ENCODE measurements around the gene IPCEF1. TPM values are rescaled to one million over a fixed set of nuclear protein-coding genes. Genes with fewer than 3 reads are reported as not detected.
A peak's percentile ranks its signal among the peaks of the same experiment; 100 is the strongest.

Gene IPCEF1
- total RNA-seq, 1 experiment from 2014 or later, result 1.9 TPM

GRCh38 chr6:154169193-154169847, 187.3 kb downstream of the IPCEF1 start:
- H3K4me3 ChIP-seq (ENCODE audit: low read depth, low read length), result no peak overlapping the region
- H3K36me3 Mint-ChIP-seq (ENCODE audit: insufficient read depth, unreplicated experiment), result no peaks in the 10 kb centered on the region
- H3K4me3 Mint-ChIP-seq (ENCODE audit: unreplicated experiment), result no peak overlapping the region
- intact Hi-C loops (cut with micrococcal nuclease; ENCODE audit: unreplicated experiment), result no loop called here
- BruUV-seq (replicated peaks), result no TSS peak
- H3K9me3 ChIP-seq, result no peaks in the 10 kb centered on the region
- CTCF ChIA-PET, result no interaction called here
- peaks cover 10% of the 10 kb centered on the region for H3K9me3 Mint-ChIP-seq (ENCODE audit: unreplicated experiment)
- peaks cover 3% of the 10 kb centered on the region for H3K27me3 Mint-ChIP-seq (ENCODE audit: insufficient read depth, unreplicated experiment)
- no peaks in the 10 kb centered on the region for H3K27me3 ChIP-seq (replicated peaks; ENCODE audit: control insufficient read depth, insufficient read depth, low read length)
- TF ChIP-seq CTCF (IDR thresholded peaks at IDR 0.05; ENCODE audit: insufficient read depth in 1 of 2, low read depth in 1 of 2, low read length in 1 of 2, severe bottlenecking in 1 of 2, unreplicated experiment in 1 of 2), result no peak
- no peaks in the 10 kb centered on the region for H3K4me1 ChIP-seq
- no peaks in the 10 kb centered on the region for H3K36me3 ChIP-seq (ENCODE audit: control insufficient read depth, insufficient read depth, low read length)
- H3K4me1 Mint-ChIP-seq (ENCODE audit: low read depth, unreplicated experiment), result no peaks in the 10 kb centered on the region
- no peak for DNase-seq
- POLR2A ChIA-PET, result no interaction called here
- H3K27ac Mint-ChIP-seq (ENCODE audit: unreplicated experiment), result no peak overlapping the region

- no peaks in the 10 kb centered on the region for H3K9me3 Mint-ChIP-seq (ENCODE audit: unreplicated experiment)
- H3K4me1 ChIP-seq, result no peaks in the 10 kb centered on the region
- intact Hi-C loops (cut with micrococcal nuclease; ENCODE audit: unreplicated experiment), result no loop called here
- ChIA-PET POLR2A (no interaction called here), CTCF (no interaction called here)
- H3K9me3 ChIP-seq, result no peaks in the 10 kb centered on the region
- TF ChIP-seq CTCF (IDR thresholded peaks at IDR 0.05; ENCODE audit: insufficient read depth in 1 of 2, low read depth in 1 of 2, low read length in 1 of 2, severe bottlenecking in 1 of 2, unreplicated experiment in 1 of 2), result no peak
- H3K36me3 ChIP-seq (ENCODE audit: control insufficient read depth, insufficient read depth, low read length), result no peaks in the 10 kb centered on the region
- no peak overlapping the region for H3K4me3 Mint-ChIP-seq (ENCODE audit: unreplicated experiment)
- H3K4me1 Mint-ChIP-seq (ENCODE audit: low read depth, unreplicated experiment), result no peaks in the 10 kb centered on the region
- no peaks in the 10 kb centered on the region for H3K27me3 ChIP-seq (replicated peaks; ENCODE audit: control insufficient read depth, insufficient read depth, low read length)
- no TSS peak for BruUV-seq (replicated peaks)
- no peak overlapping the region for H3K27ac Mint-ChIP-seq (ENCODE audit: unreplicated experiment)
- no peaks in the 10 kb centered on the region for H3K36me3 Mint-ChIP-seq (ENCODE audit: insufficient read depth, unreplicated experiment)
- DNase-seq, result no peak
- H3K4me3 ChIP-seq (ENCODE audit: low read depth, low read length), result no peak overlapping the region
- no peaks in the 10 kb centered on the region for H3K27me3 Mint-ChIP-seq (ENCODE audit: insufficient read depth, unreplicated experiment)
Observed at GRCh38 chr6:154167126-154167525, 189.5 kb downstream of the IPCEF1 start.

GRCh38 chr6:154166140-154166539, 190.5 kb downstream of the IPCEF1 start:
- no peaks in the 10 kb centered on the region for H3K4me1 ChIP-seq

More at GRCh38 chr6:154166140-154166539, 190.5 kb downstream of the IPCEF1 start:
- POLR2A ChIA-PET, result no interaction called here
- BruUV-seq (replicated peaks), result no TSS peak
- Mint-ChIP-seq H3K9me3 (ENCODE audit: unreplicated experiment) (no peaks in the 10 kb centered on the region), H3K4me1 (ENCODE audit: low read depth, unreplicated experiment) (no peaks in the 10 kb centered on the region), H3K4me3 (ENCODE audit: unreplicated experiment) (no peak overlapping the region), H3K27ac (ENCODE audit: unreplicated experiment) (no peak overlapping the region), H3K27me3 (ENCODE audit: insufficient read depth, unreplicated experiment) (no peaks in the 10 kb centered on the region), H3K36me3 (ENCODE audit: insufficient read depth, unreplicated experiment) (no peaks in the 10 kb centered on the region)
- Histone ChIP-seq H3K4me3 (ENCODE audit: low read depth, low read length) (no peak overlapping the region), H3K36me3 (ENCODE audit: control insufficient read depth, insufficient read depth, low read length) (no peaks in the 10 kb centered on the region), H3K9me3 (no peaks in the 10 kb centered on the region), H3K27me3 (replicated peaks; ENCODE audit: control insufficient read depth, insufficient read depth, low read length) (no peaks in the 10 kb centered on the region)
- peak in 1 of 2 experiments; percentile 32 for DNase-seq
- intact Hi-C loops (cut with micrococcal nuclease; ENCODE audit: unreplicated experiment), result no loop called here
- CTCF ChIA-PET, result no interaction called here
- TF ChIP-seq CTCF (IDR thresholded peaks at IDR 0.05; ENCODE audit: insufficient read depth in 1 of 2, low read depth in 1 of 2, low read length in 1 of 2, severe bottlenecking in 1 of 2, unreplicated experiment in 1 of 2), result peak; percentile 20 to 34
